HG02763 (cell line): ENCODE measurements around the gene PRDM16.

ENCODE experiments used
- ATAC-seq: cut with Tn5 transposase; IDR thresholded peaks from one replicate; pipeline ENCODE4 v1.9.1; 2021; ENCODE audit warnings: mild to moderate bottlenecking, moderate library complexity; ENCODE audit not compliant: unreplicated experiment

The PRDM16 gene

DNA sequence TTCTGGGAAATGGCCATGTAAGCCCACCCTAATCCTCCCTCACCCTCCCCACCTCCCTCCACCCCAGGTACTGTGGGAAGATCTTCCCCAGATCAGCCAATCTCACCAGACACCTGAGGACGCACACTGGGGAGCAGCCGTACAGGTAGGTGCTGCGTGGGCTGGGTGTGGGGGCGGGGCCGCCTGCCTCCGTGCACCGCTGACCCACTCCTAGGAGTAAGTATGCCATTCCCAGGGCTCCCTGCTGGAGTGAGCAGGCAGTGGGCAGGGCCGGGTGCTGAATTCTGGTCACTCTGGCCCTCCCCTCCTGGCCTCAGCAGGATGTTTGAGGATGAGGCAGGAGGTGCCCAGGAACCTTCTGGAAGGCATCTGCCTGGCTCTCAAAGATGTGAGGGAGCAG lies 349.6 kb downstream of the PRDM16 start:
- ATAC-seq = no peak

DNA sequence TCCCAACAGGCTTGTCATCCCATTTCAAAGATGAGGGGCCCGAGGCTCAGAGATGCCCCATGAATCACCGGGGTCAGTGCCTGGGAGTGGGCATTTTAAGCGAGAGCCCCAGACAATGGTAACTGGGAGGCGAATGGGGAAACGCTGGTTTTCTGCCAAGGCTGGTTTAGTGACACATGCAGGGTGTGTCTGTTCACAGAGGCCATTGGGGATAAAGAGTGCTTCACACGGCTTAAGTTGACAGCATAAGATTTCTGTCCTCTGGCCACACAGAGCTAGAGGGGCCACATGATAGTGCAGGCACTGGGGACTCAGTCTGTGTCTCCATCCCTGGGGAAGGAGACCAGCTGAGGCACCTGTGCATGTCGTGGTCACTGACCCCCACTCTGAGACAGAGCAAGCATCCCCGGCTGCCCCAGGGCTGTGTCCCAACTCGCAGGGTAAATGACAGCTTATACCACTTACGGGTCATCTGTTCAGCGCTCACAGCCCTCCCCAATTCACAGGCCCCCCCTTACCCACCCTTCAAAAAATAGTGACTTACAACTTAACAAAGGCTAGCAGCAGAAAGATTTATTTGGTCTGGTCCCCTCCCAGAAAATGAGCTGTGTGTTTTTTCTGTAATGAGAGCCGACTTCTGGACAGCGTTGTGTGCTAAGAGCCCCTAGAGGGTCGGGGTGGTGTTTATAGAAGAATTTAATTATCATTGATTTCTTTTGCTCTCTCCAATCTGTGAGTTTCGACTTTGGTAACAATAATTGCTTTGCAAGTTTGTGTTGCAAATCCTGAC lies 350.6 kb downstream of the PRDM16 start:
- ATAC-seq = no peak

DNA sequence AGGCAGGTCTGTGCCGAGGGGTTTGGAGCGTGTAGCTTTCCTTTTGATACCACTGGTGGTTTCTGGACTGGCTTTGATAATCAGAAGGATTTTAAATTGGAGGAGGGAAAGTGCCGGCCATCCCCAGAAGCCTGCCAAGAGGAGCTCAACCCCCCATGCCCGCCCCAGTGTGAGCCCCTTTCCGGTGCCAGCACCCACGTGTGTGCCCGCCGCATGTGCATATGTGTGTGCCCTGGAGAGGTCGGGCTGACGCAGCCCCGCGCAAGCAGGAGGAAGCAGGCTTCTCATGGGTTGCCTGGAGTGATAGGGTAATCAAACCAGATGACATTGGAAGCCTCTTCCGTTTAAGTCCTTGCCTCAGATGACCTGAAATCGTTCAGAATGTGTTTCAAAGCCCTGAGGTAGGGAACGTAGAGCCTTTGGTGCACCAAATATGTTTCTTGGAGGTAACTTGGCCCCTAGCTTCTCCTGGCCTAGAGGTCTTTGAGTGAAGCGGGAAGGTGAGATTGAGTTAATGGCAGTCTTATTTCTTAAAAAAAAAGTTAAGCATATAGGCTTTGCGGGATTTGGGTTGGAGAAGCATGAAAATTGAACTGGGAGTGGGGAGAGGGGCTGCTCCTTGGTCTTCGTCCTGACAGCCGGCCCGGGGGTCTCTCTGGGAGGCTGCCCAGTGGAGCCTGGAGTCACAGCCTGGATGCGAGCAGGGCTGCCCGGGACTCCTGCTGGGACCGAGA lies 351.4 kb downstream of the PRDM16 start:
- ATAC-seq = no peak

DNA sequence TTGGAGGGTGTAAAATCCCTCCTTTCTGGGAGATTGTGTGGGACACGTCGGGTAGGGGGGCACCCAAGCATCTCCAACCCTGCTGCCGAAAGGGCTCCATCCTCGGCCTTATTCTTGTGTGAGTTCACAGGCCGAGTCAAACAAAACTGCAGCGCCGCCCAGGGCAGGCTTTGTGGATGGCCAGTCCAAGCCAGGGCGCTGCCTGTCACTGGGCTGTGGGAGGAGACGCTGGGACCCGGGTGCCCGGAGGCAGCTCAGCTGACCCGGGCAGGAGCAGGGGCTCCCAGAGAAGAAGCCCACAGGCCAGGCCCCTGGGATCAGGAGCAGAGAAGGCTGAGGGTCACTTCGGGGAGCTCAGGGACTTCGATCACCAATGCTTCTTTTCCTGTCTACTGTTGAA lies 353.6 kb downstream of the PRDM16 start:
- no peak for ATAC-seq

DNA sequence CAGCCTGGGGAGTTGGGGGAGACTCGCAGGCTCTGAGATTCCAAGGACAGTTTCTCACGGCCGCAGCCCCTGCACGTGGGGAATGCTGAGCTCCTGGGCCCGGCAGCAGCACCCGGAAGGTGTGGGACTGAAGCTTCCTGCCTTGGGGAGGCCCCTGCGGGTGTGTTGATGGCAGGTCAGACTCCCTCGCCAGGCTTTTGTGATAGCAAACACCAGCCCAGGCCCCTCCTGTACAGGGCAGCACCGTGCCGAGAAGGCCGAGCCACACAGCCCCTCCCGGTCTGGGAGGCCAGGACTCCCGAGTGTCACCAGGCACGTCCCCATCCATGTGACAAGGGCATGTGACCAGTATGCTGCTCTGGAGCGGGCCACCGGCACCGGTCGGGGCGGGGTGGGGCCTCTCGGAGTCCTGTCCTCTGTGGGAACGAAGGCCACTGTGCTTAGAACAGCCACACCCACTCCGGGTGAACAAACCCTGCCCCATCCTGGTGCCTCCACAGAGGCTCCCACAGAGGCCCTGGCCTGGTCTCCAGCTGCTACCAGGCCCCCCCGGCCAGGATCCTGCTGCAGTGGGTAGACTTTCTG lies 354.3 kb downstream of the PRDM16 start:
- no peak for ATAC-seq

DNA sequence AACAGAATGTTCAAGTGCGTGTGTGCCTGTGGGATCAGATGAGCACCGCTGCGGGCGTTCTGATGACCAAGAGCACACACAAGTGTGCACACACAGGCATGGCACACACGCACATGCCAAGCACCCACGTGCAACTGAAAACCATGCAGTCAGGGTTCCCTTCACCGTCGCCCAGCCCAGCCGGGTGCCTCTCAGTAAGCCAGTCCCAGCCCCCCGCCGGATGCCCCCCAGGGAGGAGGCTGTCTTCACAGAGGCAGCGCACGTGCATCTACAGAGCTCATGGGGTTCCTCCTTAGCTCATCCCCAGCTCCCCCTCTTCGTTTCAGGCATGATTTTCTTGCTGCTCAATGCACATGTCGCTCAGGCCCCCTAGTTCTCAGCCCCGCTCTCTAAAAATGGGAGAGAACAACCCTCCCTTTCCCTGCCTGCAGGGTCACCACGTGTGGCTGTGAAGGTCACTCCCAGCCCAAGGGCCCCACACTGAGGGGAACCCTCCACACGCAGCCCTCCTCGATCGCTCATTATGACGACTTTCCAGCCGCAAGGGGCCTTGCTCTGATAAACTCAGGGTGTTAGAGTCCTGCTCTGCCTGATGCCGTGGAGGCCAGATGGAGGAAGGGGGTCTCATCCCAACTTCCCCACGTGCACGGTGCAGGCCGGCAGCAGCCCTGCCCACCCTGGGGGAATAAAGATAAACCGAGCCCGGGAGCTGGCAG lies 355.1 kb downstream of the PRDM16 start:
- no peak for ATAC-seq

DNA sequence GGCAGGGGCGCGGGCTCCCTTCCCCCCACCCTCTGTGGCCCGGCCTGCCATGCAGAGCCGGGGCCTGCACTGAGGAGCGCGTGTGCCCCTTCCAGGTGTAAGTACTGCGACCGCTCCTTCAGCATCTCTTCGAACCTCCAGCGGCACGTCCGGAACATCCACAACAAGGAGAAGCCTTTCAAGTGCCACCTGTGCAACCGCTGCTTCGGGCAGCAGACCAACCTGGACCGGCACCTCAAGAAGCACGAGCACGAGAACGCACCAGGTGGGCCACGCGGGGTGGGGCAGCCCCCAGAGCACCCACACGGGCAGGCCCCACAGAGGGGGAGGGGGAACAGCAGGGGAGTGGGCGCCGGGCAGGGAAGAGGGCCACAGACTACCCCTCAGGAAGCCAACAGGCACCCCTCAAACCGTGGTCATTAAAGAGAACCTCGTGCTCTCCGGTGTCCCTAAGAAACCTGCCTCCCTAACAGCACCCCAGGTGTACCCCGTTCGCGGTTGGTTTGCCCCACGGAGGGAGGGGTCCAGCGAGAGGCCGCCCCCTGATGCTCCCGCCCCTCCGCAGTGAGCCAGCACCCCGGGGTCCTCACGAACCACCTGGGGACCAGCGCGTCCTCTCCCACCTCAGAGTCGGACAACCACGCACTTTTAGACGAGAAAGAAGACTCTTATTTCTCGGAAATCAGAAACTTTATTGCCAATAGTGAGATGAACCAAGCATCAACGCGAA lies 356.6 kb downstream of the PRDM16 start:
- ATAC-seq = no peak

DNA sequence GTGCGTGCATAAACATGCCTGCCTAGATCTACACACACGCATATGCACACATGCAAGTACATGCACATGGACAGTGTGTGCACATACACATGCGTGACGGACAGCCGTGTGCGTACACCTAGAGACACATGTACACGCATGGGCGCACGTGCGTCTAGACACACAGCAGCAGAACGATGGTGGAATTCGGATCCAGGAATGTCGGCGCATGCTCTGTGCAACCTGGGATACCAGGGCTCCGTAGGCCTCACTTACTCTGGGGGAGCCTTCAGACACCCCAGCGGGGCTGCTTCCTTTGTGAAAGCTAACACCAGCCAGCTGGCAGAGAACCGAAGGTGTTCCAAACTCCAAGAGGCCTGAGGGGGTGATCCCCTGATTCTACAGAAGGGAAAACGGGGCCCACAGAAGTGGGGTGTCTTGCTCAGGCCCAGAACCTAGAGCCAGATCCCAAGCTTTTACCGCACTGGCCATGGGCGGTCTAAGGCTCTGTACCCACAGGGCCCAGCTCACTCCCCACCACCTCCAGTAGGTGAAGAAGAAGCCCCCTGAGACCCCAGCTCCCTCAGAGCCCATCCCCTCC lies 358.0 kb downstream of the PRDM16 start:
- ATAC-seq = no peak

DNA sequence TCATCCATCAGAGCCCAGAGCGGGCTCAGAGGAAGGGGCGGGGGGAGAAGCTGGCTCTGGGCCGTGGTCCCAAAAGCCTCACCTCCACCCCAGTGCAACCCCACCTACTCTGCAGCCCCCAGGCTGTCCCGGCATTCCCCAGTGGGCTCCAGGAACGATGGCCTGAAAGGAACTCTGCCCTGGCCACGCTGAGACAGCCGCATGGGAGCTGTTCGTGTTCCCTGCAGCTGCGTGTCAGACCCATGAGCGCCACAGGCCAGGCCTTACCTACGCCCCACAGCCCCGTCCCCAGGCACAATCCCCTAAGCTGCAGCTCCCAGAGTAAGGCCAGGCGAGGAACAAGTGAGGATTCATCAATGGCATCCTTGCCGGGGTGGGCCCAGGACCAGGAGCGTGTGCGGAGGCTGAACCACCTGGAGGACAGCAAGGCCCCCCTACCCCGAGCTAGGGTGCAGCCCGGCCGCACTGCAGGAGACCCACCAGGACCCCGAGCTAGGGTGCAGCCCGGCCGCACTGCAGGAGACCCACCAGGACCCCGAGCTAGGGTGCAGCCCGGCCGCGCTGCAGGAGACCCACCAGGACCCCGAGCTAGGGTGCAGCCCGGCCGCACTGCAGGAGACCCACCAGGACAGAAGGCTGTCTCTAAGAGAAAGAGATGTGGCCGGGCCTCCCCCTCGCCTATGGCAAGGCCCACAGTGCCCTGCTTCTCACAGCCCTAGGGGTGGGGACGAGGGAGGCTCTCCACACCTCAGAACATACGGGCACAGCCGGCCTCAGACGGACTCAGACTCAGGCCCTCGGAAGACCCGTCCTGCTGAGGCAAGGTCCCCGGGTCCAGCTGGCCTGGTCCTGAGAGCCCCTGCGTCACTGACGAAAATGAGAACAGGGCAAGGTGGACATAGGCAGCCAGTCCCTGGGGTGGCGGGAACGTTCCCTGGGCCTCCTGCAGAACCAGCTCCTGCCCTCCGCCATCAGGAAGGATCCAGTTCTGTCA lies 359.0 kb downstream of the PRDM16 start:
- ATAC-seq = no peak

DNA sequence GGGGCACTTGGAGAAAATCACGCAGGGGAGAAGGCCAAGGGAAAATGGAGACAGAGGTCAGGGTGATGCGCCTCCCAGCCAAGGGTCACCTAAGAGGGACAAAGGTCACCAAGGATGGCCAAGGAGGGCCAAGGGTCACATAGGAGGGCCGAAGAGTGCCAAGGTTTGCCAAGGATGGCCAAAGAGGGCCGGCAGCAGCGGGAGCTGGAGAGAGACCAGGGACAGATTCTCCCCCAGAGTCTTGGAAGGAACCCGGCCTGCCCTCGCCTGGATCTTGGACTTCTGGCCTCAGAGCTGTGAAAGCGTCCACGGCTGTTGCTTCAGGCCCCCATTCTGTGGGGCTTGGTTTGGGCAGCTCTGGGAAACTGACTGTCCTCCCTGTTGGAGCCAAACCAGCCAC lies 359.9 kb downstream of the PRDM16 start:
- ATAC-seq = no peak

DNA sequence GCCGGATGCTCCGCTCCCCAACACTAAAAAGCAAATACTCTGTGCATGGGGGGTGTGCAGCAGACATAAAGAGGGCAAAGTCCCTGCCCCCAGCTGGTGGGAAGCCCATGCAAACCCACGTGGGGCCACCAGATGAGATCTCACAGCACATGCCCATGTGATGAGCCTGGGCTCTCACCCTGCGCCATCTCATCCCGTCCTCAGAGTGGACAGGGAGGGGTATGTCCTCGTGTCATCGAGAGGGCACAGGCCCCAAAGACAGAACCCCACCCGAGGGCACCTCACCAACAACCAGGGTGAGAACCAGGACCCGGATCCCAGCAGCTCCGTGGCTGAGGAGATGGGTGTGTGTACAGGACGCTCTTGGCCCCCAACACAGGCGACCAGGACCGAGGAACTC lies 360.3 kb downstream of the PRDM16 start:
- no peak for ATAC-seq

DNA sequence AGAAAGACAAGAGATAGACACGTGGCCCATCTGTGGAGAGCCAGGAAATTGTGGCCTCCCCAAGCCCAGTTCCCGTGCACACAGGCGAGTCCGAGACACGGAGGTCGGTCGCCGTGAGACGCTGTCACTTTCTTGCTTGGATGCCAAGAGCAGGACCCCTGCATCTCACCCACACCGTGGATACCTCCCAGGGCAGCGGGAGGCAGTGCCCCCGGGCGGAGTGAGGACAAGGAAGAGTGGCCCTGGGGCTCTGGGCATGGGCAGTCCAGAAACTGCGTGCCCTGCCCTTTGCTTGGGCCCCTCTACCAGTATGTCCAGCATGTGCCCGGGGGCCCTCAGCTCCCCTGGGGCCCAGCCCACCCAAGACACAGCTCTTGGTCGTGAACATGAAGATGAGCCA lies 360.8 kb downstream of the PRDM16 start:
- no peak for ATAC-seq

DNA sequence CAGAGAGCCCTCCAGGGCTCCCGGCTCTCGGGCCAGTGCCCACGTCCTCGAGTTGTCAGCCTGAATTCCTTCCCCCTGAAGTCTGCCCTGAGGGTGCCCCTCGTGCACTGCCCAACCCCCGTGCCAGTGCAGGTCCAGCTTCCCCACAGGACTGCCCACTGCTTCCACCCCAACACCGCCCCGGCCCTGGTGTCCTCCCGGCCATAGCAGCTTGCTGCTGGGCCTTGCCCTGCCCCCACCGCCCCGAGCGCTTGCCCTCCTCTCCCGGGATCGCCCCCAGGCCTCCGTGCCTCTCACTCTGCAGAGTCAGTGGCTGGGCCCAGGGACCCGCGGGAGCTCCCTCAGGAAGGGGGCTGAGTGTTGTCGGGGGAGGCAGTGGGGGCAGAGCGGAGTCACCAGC lies 361.4 kb downstream of the PRDM16 start:
- no peak for ATAC-seq

DNA sequence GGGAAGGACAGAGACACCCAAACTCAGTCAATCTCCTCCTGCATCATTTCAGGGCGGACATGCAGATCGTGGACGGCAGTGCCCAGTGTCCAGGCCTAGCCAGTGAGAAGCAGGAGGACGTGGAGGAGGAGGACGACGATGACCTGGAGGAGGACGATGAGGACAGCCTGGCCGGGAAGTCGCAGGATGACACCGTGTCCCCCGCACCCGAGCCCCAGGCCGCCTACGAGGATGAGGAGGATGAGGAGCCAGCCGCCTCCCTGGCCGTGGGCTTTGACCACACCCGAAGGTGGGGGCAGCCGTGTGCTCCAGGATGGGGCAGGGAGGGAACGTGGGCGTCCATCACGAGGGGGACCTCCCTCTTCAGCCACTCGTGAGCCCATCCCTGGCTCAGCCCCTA lies 361.8 kb downstream of the PRDM16 start:
- ATAC-seq = no peak

DNA sequence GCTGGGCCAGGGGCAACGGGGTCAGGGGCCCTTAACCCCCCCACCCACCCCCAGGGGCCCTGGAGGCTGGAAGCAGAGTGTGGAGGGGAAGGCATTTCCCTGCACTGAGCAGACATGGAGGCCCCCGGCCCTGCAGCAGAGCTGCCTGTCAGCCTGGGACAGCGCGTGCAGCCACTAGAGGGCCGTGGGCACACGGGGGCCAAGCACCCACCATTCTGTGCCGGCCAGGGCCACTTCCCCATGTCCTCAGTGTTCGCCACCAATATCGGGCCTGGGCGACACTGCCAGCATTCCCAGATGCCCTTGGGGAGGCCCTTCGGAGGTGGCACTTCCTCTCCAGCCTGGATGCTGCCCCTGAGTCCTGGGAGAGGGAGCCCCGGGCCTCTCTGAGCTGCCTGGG lies 362.3 kb downstream of the PRDM16 start:
- no peak for ATAC-seq

DNA sequence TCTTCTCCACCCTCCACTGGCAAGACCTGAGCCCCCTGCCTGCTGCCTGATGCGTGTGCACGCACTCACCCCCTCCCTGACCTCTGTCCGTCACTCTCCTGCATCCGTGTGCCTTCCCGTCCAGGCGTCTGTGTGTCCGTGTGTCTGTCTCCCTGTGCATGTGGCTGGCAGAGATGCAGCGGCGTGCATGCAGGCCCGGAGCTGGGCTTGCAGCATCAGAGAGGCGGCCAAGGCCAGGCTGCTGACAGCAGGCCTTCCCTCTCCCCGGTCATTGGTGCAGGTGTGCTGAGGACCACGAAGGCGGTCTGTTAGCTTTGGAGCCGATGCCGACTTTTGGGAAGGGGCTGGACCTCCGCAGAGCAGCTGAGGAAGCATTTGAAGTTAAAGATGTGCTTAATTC lies 362.7 kb downstream of the PRDM16 start:
- no peak for ATAC-seq

DNA sequence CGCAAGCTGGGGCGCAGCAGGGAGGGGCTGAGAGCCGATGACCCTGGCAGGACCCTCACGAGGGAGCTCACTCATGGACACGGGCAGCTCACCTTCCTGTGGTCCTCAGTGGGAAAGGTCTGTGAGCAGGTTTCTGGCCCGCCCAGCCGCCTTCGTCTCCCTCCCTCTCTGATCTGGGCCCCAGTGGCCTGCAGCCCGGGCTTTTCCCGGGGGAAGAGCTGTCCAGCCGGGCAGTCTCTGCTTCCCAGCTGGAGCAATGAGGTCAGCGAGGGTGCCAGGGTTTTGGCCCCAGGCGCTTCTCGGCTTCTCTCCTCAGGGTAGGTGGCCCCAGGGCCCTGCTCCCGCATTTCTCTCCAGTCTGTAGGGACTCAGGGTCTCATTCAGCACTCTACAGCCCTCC lies 363.3 kb downstream of the PRDM16 start:
- ATAC-seq = no peak

DNA sequence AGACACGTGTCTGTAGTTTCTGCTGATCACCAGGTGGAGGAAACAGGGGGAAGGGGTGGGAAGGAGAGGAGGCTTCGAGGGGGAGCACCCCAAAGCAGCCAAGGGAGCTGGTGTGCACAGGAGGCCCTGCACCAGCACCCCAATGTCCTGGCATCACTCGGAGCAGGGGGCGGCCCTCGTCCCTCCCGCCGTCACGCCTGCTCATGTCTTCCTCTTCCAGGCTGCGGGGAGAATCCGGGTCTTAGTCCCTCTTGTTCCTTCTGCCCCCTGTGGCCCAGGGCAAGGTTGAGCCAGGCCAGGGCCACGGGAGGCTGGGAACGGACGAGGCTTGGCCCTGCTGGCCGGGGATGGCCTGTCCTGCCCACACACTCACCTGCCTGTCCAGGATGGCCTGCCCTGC lies 364.1 kb downstream of the PRDM16 start:
- no peak for ATAC-seq

DNA sequence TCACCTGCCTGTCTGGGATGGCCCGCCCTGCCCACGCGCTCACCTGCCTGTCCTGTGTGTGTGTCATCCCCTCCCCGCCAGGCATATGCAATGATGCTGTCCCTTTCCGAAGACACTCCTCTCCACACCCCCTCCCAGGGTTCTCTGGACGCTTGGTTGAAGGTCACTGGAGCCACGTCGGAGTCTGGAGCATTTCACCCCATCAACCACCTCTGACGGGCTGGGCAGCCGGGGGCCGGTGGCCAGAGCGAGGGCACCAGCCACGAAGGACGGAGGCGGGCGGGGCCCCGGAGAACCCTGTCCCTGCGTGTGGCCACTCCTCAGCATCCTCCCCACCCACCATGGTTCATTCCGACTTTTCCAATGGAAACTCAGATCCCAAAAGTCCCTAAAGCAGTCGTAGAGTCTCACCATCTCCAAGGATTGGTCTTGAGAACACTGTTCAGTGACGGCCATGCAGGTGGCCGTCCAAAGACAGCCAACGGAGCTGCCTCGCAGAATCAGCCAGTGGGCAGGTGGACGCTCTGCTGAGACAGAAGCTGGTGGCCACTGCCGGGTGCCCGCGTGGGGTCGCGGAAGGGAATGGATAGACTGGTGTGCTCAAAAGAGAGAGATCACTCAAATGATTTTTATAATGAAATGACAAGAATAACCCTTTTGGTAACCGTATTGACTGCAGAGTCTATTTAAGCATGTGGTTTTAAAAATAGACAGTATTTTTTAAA lies 364.8 kb downstream of the PRDM16 start:
- no peak for ATAC-seq
